AG04450 (cell line): Measurements from ENCODE around the gene GABRD. TPM values are rescaled to one million over a fixed set of nuclear protein-coding genes. Genes with fewer than 3 reads are reported as not detected.
"Not testable (repeated sequence)": the region's sequence is repeated elsewhere in the genome, so short reads cannot be mapped to it uniquely, and the experiment has no call there.

Source experiments
- CTCF ChIA-PET: fragments of 300-600, 350-600 bp; formaldehyde crosslinking; extraction: SDS; loops from one replicate; lab custom pipeline; 2022; ENCODE audit warnings: antibody characterized with exemption, inconsistent platforms; lab: Charles Lee
- POLR2A ChIA-PET: fragments of 350-600 bp; formaldehyde crosslinking; extraction: SDS; loops from one replicate; lab custom pipeline; 2021; ENCODE audit warnings: antibody characterized with exemption, inconsistent platforms; lab: Yijun Ruan, JAX
- DNase-seq: peaks from one replicate; pipeline ENCODE4 v3.0.0-alpha.2; 2011; ENCODE audit warnings: low read depth, low spot score
- H3K27ac ChIP-seq: one replicate; pipeline ENCODE4 v1.5.1; 2012; ENCODE audit warnings: low read depth, low read length, control low read depth
- H3K27me3 ChIP-seq: one replicate; pipeline ENCODE4 v1.6.0; 2012; ENCODE audit warnings: low read length; ENCODE audit not compliant: control insufficient read depth, insufficient read depth
- H3K4me3 ChIP-seq: 2 replicates; pipeline ENCODE4 v1.5.1; 2011; ENCODE audit warnings: mild to moderate bottlenecking, low read depth, low read length, control low read depth
- H3K9me3 ChIP-seq: 2 replicates; pipeline ENCODE4 v1.5.1; 2012; ENCODE audit warnings: low read length; ENCODE audit not compliant: control insufficient read depth, insufficient read depth
- polyA plus RNA-seq: library from polyadenylated mRNA; depleted of rRNA; stranded (reverse); fragments of >200 nt; gene quantifications from 2 replicates; pipeline ENCODE4 v1.2.3, GENCODE V29; 2011
- TF ChIP-seq, protein P1 (sequence below): IDR thresholded peaks from 2 replicates; pipeline ENCODE4 v1.5.1; 2011; ENCODE audit warnings: low read depth, low read length, control low read depth, inconsistent platforms

The GABRD gene
- polyA plus RNA-seq, 1 experiment: not detected

DNA sequence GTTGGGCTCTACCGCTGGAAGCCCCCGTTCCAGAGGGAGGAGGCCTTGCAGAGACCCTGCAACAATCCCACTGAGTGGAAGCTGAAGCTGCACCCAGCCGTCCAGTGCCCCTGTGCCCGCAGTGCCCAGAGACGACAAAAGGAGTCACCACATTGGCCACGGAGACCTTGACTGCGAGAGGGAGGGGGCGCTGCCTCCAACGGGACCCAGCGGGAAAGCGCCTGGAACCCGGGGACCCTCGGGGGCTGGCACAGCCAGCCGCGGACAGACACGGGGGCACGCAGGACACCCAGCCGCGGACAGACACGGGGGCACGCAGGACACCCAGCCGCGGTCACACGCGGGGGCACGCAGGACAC is 38.0 kb upstream of the GABRD start:
- no peak for DNase-seq
- H3K4me3 ChIP-seq: no peak overlapping the region
- ChIA-PET CTCF (no interaction called here), POLR2A (no interaction called here)
- H3K27ac ChIP-seq: no peak overlapping the region
- TF ChIP-seq, protein P1, sequence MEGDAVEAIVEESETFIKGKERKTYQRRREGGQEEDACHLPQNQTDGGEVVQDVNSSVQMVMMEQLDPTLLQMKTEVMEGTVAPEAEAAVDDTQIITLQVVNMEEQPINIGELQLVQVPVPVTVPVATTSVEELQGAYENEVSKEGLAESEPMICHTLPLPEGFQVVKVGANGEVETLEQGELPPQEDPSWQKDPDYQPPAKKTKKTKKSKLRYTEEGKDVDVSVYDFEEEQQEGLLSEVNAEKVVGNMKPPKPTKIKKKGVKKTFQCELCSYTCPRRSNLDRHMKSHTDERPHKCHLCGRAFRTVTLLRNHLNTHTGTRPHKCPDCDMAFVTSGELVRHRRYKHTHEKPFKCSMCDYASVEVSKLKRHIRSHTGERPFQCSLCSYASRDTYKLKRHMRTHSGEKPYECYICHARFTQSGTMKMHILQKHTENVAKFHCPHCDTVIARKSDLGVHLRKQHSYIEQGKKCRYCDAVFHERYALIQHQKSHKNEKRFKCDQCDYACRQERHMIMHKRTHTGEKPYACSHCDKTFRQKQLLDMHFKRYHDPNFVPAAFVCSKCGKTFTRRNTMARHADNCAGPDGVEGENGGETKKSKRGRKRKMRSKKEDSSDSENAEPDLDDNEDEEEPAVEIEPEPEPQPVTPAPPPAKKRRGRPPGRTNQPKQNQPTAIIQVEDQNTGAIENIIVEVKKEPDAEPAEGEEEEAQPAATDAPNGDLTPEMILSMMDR: no peak
- H3K9me3 ChIP-seq: peaks cover 48% of the 10 kb centered on the region
- no peaks in the 10 kb centered on the region for H3K27me3 ChIP-seq

- peaks cover 46% of the 10 kb centered on the region for H3K9me3 ChIP-seq
- H3K27me3 ChIP-seq, POLR2A ChIA-PET, H3K27ac ChIP-seq, DNase-seq, CTCF ChIA-PET, H3K4me3 ChIP-seq: not testable (repeated sequence)
These were observed 37.4 kb upstream of the GABRD start for GRCh38 chr1:1981631-1982327.

GRCh38 chr1:1982379-1983232 is 36.5 kb upstream of the GABRD start:
- no peak overlapping the region for H3K27ac ChIP-seq
- DNase-seq: no peak
- H3K4me3 ChIP-seq: no peak overlapping the region
- POLR2A ChIA-PET: no interaction called here
- no peaks in the 10 kb centered on the region for H3K27me3 ChIP-seq
- CTCF ChIA-PET: no interaction called here
- TF ChIP-seq, protein P1: no peak
- peaks cover 46% of the 10 kb centered on the region for H3K9me3 ChIP-seq

- Histone ChIP-seq H3K27ac (no peak overlapping the region), H3K4me3 (no peak overlapping the region), H3K27me3 (peaks cover 11% of the 10 kb centered on the region), H3K9me3 (peaks cover 36% of the 10 kb centered on the region)
- ChIA-PET CTCF (no interaction called here), POLR2A (no interaction called here)
- no peak for DNase-seq
- TF ChIP-seq, protein P1: no peak
These were observed 34.5 kb upstream of the GABRD start for GRCh38 chr1:1984560-1985070.

- TF ChIP-seq, protein P1: no peak
- H3K27ac ChIP-seq: no peak overlapping the region
- no peak overlapping the region for H3K4me3 ChIP-seq
- CTCF ChIA-PET: no interaction called here
- H3K9me3 ChIP-seq: peaks cover 29% of the 10 kb centered on the region
- DNase-seq: no peak
- POLR2A ChIA-PET: no interaction called here
- peaks cover 11% of the 10 kb centered on the region for H3K27me3 ChIP-seq
These were observed 33.6 kb upstream of the GABRD start for GRCh38 chr1:1985375-1986050.
